Endothelial cell of umbilical vein (primary cell): ENCODE measurements around the gene FBXO44.

Source experiments
- EZH2 ChIP-seq: IDR thresholded peaks from 2 replicates; pipeline ENCODE4 v1.6.1; 2012; ENCODE audit warnings: borderline replicate concordance, low read depth, mild to moderate bottlenecking, moderate library complexity, low read length, inconsistent platforms; ENCODE audit not compliant: severe bottlenecking
- FOS ChIP-seq: IDR thresholded peaks from 2 replicates; pipeline ENCODE4 v1.6.1; 2011; ENCODE audit warnings: mild to moderate bottlenecking, low read length, moderate library complexity, borderline replicate concordance; ENCODE audit not compliant: insufficient read depth
- JUN ChIP-seq: IDR thresholded peaks from 2 replicates; pipeline ENCODE4 v1.6.1; 2011; ENCODE audit warnings: borderline replicate concordance, low read depth; ENCODE audit not compliant: insufficient read length, insufficient read depth
- MAX ChIP-seq: IDR thresholded peaks from 2 replicates; pipeline ENCODE4 v1.6.1; 2011; ENCODE audit not compliant: insufficient read depth, insufficient read length
- POLR2A ChIP-seq: IDR thresholded peaks from 2 replicates; pipeline ENCODE4 v1.6.1; 2012; ENCODE audit warnings: low read depth, mild to moderate bottlenecking, control low read depth, low read length
- POLR2AphosphoS5 ChIP-seq: IDR thresholded peaks from 2 replicates; pipeline ENCODE4 v1.6.1; 2012; ENCODE audit warnings: low read depth, mild to moderate bottlenecking, control low read depth, low read length, moderate library complexity; ENCODE audit not compliant: insufficient read depth
- TF ChIP-seq, protein P1 (sequence below), 2 donors: IDR thresholded peaks; 1 replicate in 1 of 2; 2 replicates in 1 of 2; pipeline ENCODE4 v1.5.1; 2011; ENCODE audit warnings: low read length in 2 of 2, mild to moderate bottlenecking in 2 of 2, moderate library complexity in 2 of 2, control low read depth in 1 of 2, inconsistent platforms in 1 of 2, low read depth in 1 of 2; ENCODE audit not compliant: insufficient read depth in 1 of 2; ENCODE audit errors: extremely low read depth in 1 of 2

DNA sequence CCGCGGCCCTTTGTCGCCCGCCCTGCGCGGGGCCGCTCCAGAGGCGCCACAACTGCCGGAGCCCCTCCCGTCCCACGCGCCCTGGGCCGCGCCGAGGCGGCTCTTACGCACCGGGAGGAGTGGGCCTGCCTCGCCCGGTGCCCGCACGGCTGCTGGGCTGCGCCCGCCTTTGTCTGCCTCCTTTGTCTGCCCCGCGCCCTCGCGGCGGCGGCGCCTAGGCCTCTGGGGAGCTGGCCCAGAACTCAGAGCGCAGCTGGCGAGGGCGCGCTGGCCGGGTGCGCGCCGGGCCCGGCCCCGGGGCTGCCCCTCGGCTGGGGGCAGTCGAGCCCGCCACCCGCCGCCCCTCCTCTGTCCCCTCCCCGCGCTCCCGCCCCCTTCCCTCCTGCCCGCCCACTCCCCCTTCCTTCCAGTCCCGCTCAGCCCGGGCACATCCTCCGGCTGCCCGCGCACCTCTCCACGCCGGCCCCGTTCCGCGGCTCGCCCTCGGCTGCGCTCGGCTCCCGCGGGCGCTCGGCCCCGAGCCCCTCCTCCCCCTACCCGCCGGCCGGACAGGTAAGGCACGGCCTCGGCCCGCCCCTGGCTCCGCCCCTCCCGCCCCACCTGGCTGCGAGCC is 36.7 kb downstream of the FBXO44 start, which contains the start of gene DRAXIN:
- TF ChIP-seq, protein P1, sequence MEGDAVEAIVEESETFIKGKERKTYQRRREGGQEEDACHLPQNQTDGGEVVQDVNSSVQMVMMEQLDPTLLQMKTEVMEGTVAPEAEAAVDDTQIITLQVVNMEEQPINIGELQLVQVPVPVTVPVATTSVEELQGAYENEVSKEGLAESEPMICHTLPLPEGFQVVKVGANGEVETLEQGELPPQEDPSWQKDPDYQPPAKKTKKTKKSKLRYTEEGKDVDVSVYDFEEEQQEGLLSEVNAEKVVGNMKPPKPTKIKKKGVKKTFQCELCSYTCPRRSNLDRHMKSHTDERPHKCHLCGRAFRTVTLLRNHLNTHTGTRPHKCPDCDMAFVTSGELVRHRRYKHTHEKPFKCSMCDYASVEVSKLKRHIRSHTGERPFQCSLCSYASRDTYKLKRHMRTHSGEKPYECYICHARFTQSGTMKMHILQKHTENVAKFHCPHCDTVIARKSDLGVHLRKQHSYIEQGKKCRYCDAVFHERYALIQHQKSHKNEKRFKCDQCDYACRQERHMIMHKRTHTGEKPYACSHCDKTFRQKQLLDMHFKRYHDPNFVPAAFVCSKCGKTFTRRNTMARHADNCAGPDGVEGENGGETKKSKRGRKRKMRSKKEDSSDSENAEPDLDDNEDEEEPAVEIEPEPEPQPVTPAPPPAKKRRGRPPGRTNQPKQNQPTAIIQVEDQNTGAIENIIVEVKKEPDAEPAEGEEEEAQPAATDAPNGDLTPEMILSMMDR (IDR thresholded peaks at IDR 0.05; ENCODE audit: extremely low read depth in 1 of 2, insufficient read depth in 1 of 2, low read depth in 1 of 2, low read length in 2 of 2): no peak
- no peak for TF ChIP-seq EZH2
- no peak for TF ChIP-seq POLR2A
- no peak for TF ChIP-seq FOS
- no peak for TF ChIP-seq JUN
- TF ChIP-seq POLR2AphosphoS5: no peak
- no peak for TF ChIP-seq MAX
